MCF 10A (cell line): Measurements from ENCODE around the gene SLC3A2. TPM values are rescaled to one million over a fixed set of nuclear protein-coding genes. Genes with fewer than 3 reads are reported as not detected.

Source experiments
- BruUV-seq: library from RNA; stranded (reverse); fragments of 400-500 nt; replicated peaks from 2 replicates; lab custom pipeline; 2021; lab: Mats Ljungman, UMichigan
- CTCF ChIA-PET: fragments of 300-600 bp; sonication (Branson Sonifier 250); formaldehyde crosslinking; extraction: SDS; loops from one replicate; lab custom pipeline; 2021; ENCODE audit warnings: antibody characterized with exemption, inconsistent platforms; lab: Yijun Ruan, JAX
- POLR2A ChIA-PET: fragments of 300-600, 350-650 bp; sonication (Branson Sonifier 250); formaldehyde crosslinking; extraction: SDS; loops from one replicate; lab custom pipeline; 2020; ENCODE audit warnings: antibody characterized with exemption, inconsistent platforms; lab: Yijun Ruan, JAX
- DNase-seq: peaks from one replicate; pipeline ENCODE4 v3.0.0-alpha.2; 2018; ENCODE audit not compliant: unreplicated experiment
- H3K27ac Mint-ChIP-seq: one replicate; pipeline ENCODE4 v1.8.0; 2022; ENCODE audit warnings: mild to moderate bottlenecking, low read depth, mixed read lengths; ENCODE audit not compliant: unreplicated experiment
- H3K27me3 Mint-ChIP-seq: one replicate; pipeline ENCODE4 v1.8.0; 2022; ENCODE audit warnings: mixed read lengths; ENCODE audit not compliant: insufficient read depth, unreplicated experiment
- H3K36me3 Mint-ChIP-seq: one replicate; pipeline ENCODE4 v1.8.0; 2022; ENCODE audit warnings: mild to moderate bottlenecking, moderate library complexity, mixed read lengths; ENCODE audit not compliant: insufficient read depth, unreplicated experiment
- H3K4me1 Mint-ChIP-seq: one replicate; pipeline ENCODE4 v1.8.0; 2022; ENCODE audit warnings: mixed read lengths; ENCODE audit not compliant: insufficient read depth, unreplicated experiment
- H3K4me3 Mint-ChIP-seq: one replicate; pipeline ENCODE4 v1.8.0; 2022; ENCODE audit warnings: mild to moderate bottlenecking, moderate library complexity, mixed read lengths; ENCODE audit not compliant: unreplicated experiment
- H3K9me3 Mint-ChIP-seq: one replicate; pipeline ENCODE4 v1.8.0; 2022; ENCODE audit warnings: mixed read lengths; ENCODE audit not compliant: unreplicated experiment
- intact Hi-C: fragments of 100-400 bp; cut with micrococcal nuclease; formaldehyde crosslinking; loops from 2 replicates; pipeline ENCODE4 v1.14.1; 2022
- total RNA-seq: library from RNA; stranded (reverse); gene quantifications from 2 replicates; pipeline ENCODE4 v1.2.3, GENCODE V29; 2022
- TF ChIP-seq, protein P1 (sequence below): fragments of 200-600 bp; IDR thresholded peaks from one replicate; pipeline ENCODE4 v1.8.0; 2022; ENCODE audit warnings: antibody characterized with exemption, mild to moderate bottlenecking; ENCODE audit not compliant: unreplicated experiment

The SLC3A2 gene
- total RNA-seq, 1 experiment from 2014 or later = 896 TPM

GRCh38 chr11:62851807-62852522, 28.7 kb upstream of the SLC3A2 start:
- H3K36me3 Mint-ChIP-seq = peaks cover 60% of the 10 kb centered on the region
- no TSS peak for BruUV-seq
- intact Hi-C loops = no loop called here
- no peak for DNase-seq
- peaks cover 16% of the 10 kb centered on the region for H3K4me1 Mint-ChIP-seq
- H3K27me3 Mint-ChIP-seq = no peaks in the 10 kb centered on the region
- CTCF ChIA-PET = interaction anchor here (1.0 to 1.3 kb wide), 3 partner anchors 9 to 172 kb away, joined by 3 to 6 read pairs (median 4); no protein-coding TSS in a partner anchor
- POLR2A ChIA-PET = interaction anchor here (0.8 to 9.9 kb wide), 15 partner anchors 9 to 278 kb away, joined by 3 to 344 read pairs (median 4); partner anchors contain the start of genes C11orf98, CSKMT, EEF1G and HNRNPUL2
- H3K4me3 Mint-ChIP-seq = peak overlapping the region; percentile 94
- H3K27ac Mint-ChIP-seq = peak overlapping the region; percentile 52
- TF ChIP-seq, protein P1, sequence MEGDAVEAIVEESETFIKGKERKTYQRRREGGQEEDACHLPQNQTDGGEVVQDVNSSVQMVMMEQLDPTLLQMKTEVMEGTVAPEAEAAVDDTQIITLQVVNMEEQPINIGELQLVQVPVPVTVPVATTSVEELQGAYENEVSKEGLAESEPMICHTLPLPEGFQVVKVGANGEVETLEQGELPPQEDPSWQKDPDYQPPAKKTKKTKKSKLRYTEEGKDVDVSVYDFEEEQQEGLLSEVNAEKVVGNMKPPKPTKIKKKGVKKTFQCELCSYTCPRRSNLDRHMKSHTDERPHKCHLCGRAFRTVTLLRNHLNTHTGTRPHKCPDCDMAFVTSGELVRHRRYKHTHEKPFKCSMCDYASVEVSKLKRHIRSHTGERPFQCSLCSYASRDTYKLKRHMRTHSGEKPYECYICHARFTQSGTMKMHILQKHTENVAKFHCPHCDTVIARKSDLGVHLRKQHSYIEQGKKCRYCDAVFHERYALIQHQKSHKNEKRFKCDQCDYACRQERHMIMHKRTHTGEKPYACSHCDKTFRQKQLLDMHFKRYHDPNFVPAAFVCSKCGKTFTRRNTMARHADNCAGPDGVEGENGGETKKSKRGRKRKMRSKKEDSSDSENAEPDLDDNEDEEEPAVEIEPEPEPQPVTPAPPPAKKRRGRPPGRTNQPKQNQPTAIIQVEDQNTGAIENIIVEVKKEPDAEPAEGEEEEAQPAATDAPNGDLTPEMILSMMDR = no peak
- no peaks in the 10 kb centered on the region for H3K9me3 Mint-ChIP-seq

GRCh38 chr11:62852523-62853188, 28.0 kb upstream of the SLC3A2 start:
- peaks cover 60% of the 10 kb centered on the region for H3K36me3 Mint-ChIP-seq
- BruUV-seq = no TSS peak
- intact Hi-C loops = no loop called here
- ChIA-PET CTCF (interaction anchor here (1.0 to 4.2 kb wide), 5 partner anchors 10 to 173 kb away, joined by 3 to 31 read pairs (median 6); partner anchors contain the start of gene SLC3A2), POLR2A (interaction anchor here (0.8 to 9.9 kb wide), 16 partner anchors 8 to 279 kb away, joined by 3 to 344 read pairs (median 16); partner anchors contain the start of genes C11orf98, CSKMT, EEF1G and HNRNPUL2)
- no peak for DNase-seq
- H3K4me1 Mint-ChIP-seq = peaks cover 20% of the 10 kb centered on the region
- H3K9me3 Mint-ChIP-seq = no peaks in the 10 kb centered on the region
- no peak overlapping the region for H3K27ac Mint-ChIP-seq
- TF ChIP-seq, protein P1 = no peak
- H3K4me3 Mint-ChIP-seq = peak overlapping the region; percentile 94
- no peaks in the 10 kb centered on the region for H3K27me3 Mint-ChIP-seq

DNA sequence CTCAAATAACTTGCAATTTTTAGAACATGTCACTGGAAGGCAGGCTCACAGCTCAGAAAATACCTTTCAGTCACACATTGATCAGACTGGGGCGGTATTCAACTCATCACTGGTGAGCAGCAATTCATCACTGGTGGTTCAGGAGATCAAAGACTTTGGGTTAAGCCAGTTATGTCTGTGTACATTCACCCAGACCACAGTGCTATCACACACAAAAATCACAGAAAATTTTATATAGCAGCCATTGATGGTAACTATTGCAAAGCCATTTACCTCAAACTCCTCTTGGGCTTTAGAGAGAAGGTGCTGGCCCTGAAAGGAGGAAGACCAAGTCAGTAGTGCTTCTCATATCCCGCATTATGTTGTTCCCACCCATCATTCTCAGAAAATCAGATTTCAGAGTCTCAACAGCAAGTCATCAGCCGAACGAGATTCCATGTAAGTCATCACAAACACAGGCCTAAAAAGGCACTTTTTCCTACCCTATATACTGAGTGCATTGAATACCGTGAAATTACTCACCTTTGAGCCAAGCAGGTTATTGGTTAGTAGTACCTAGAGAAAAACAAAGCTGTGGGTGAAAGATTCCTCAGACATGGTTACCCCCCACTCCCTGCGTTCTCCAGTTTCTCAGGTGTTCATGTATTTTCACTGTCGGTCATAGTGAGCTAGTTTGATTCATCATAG, 27.3 kb upstream of the SLC3A2 start:
- intact Hi-C loops = no loop called here
- H3K9me3 Mint-ChIP-seq = no peaks in the 10 kb centered on the region
- no TSS peak for BruUV-seq
- no peak for DNase-seq
- TF ChIP-seq, protein P1 = no peak
- H3K27ac Mint-ChIP-seq = peak overlapping the region; percentile 64
- ChIA-PET CTCF (interaction anchor here (0.8 to 4.2 kb wide), 5 partner anchors 10 to 67 kb away, joined by 4 to 31 read pairs (median 5); partner anchors contain the start of gene SLC3A2), POLR2A (interaction anchor here (0.6 to 9.9 kb wide), 19 partner anchors 9 to 1327 kb away, joined by 3 to 344 read pairs (median 22); partner anchors contain the start of genes B3GAT3, C11orf98, CSKMT and HNRNPUL2)
- peak overlapping the region; percentile 94 for H3K4me3 Mint-ChIP-seq
- peaks cover 60% of the 10 kb centered on the region for H3K36me3 Mint-ChIP-seq
- peaks cover 28% of the 10 kb centered on the region for H3K4me1 Mint-ChIP-seq
- no peaks in the 10 kb centered on the region for H3K27me3 Mint-ChIP-seq
